Measurements from ENCODE around the gene CLEC3B. TPM values are rescaled to one million over a fixed set of nuclear protein-coding genes. Genes with fewer than 3 reads are reported as not detected.
"Not testable (repeated sequence)": the region's sequence is repeated elsewhere in the genome, so short reads cannot be mapped to it uniquely, and the experiment has no call there.

Gene CLEC3B, protein sequence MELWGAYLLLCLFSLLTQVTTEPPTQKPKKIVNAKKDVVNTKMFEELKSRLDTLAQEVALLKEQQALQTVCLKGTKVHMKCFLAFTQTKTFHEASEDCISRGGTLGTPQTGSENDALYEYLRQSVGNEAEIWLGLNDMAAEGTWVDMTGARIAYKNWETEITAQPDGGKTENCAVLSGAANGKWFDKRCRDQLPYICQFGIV
- 100 to 1,000 TPM; 101 to 194 (median 110) TPM for polyA plus RNA-seq (ENCODE audit: insufficient read depth in 1 of 5, insufficient read length in 5 of 5, low replicate concordance in 1 of 5)
- long read RNA-seq, donor 1, transcript CLEC3B-201 (3 exons, 936 nt) = major isoform, 211 of 226 reads
- long read RNA-seq, donor 1, partial matches to known transcripts = 8 of 226 reads
- long read RNA-seq, donor 1, other reads (novel, unspliced or antisense) = 7 of 226 reads
- long read RNA-seq, donor 2, transcript CLEC3B-201 (3 exons, 936 nt) = major isoform, 103 of 103 reads
- long read RNA-seq, donor 2, partial matches to known transcripts = 0 of 103 reads
- long read RNA-seq, donor 2, other reads (novel, unspliced or antisense) = 0 of 103 reads
- long read RNA-seq, donor 3, transcript CLEC3B-201 (3 exons, 936 nt) = major isoform, 107 of 135 reads
- long read RNA-seq, donor 3, partial matches to known transcripts = 28 of 135 reads
- long read RNA-seq, donor 3, other reads (novel, unspliced or antisense) = 0 of 135 reads
- long read RNA-seq, donor 4, transcript CLEC3B-201 (3 exons, 936 nt) = major isoform, 73 of 78 reads
- long read RNA-seq, donor 4, partial matches to known transcripts = 5 of 78 reads
- long read RNA-seq, donor 4, other reads (novel, unspliced or antisense) = 0 of 78 reads
- long read RNA-seq, donor 5, transcript CLEC3B-201 (3 exons, 936 nt) = major isoform, 143 of 143 reads
- long read RNA-seq, donor 5, partial matches to known transcripts = 0 of 143 reads
- long read RNA-seq, donor 5, other reads (novel, unspliced or antisense) = 0 of 143 reads
- long read RNA-seq, donor 6, transcript CLEC3B-201 (3 exons, 936 nt) = major isoform, 114 of 121 reads
- long read RNA-seq, donor 6, partial matches to known transcripts = 7 of 121 reads
- long read RNA-seq, donor 6, other reads (novel, unspliced or antisense) = 0 of 121 reads
- long read RNA-seq, donor 7, transcript CLEC3B-201 (3 exons, 936 nt) = major isoform, 84 of 84 reads
- long read RNA-seq, donor 7, partial matches to known transcripts = 0 of 84 reads
- long read RNA-seq, donor 7, other reads (novel, unspliced or antisense) = 0 of 84 reads
- long read RNA-seq, donor 8, transcript CLEC3B-201 (3 exons, 936 nt) = major isoform, 80 of 85 reads
- long read RNA-seq, donor 8, partial matches to known transcripts = 0 of 85 reads
- long read RNA-seq, donor 8, other reads (novel, unspliced or antisense) = 5 of 85 reads

DNA sequence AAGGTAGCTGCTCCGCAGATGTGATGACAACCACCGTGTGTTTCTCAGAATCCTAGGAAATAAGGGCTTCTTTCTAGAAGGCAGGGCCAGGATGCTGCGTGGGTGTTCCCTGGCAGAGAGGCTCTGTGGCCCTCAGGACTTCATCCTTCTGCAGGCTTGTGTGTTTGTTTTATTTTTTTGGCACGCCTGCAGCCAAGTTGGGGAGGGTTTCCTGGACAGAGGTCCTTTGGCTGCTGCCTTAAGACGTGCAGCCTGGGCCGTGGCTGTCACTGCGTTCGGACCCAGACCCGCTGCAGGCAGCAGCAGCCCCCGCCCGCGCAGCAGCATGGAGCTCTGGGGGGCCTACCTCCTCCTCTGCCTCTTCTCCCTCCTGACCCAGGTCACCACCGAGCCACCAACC, at the start of gene CLEC3B:
TSS of gene CLEC3B (plus strand) at position 266 of the 400 bp plus-strand sequence. CDS start at position 326, 60 bp downstream.
- peak; percentile 73 to 76 for DNase-seq

DNA sequence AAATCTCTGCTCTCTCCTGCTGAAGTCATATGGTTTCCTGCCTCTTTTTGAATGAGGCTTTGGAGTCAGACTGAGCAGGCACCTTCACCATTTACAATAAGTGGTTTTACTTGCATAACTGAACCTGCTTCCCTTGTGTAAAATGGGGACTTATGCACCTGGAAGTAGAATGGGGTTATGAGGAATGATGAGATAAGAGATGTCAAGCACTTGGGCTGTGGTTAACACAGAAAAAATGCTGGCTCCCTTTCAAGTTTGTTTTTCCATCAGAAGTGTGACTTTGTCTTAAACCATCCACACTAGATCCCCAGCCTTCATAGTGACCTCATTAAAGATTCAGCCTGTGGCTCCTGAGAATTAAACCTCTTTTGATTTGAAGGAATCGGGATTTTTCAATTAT, 44.9 kb upstream of the CLEC3B start:
- DNase-seq = no peak

GRCh38 chr3:44981751-44982150, 44.4 kb upstream of the CLEC3B start:
- DNase-seq = no peak

GRCh38 chr3:44982817-44983216, 43.3 kb upstream of the CLEC3B start:
- DNase-seq = no peak

- DNase-seq = no peak
Measured at GRCh38 chr3:44983484-44983941, 42.6 kb upstream of the CLEC3B start.

- DNase-seq = no peak
Measured at GRCh38 chr3:44984335-44984734, 41.8 kb upstream of the CLEC3B start.

- not testable (repeated sequence) for DNase-seq
Measured at GRCh38 chr3:44986330-44986729, 39.8 kb upstream of the CLEC3B start.

DNA sequence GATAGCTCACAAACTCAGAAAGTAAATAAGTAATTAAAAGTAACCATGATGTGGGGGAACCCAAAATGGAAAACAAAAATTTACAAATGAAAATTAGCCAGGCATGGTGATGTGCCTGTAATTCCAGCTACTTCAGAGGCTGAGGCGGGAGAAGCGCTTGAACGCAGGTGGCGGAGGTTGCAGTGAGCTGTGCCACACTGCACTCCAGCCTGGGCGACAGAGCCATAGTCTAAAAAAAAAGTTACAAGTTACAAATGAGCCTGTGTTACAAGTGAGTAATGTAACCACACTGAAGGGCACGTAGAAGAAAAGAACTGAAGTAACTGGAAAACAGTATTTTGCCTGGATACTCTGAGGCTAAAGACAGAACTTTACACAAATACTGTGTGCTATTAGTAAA, 38.8 kb upstream of the CLEC3B start:
- DNase-seq = no peak

DNA sequence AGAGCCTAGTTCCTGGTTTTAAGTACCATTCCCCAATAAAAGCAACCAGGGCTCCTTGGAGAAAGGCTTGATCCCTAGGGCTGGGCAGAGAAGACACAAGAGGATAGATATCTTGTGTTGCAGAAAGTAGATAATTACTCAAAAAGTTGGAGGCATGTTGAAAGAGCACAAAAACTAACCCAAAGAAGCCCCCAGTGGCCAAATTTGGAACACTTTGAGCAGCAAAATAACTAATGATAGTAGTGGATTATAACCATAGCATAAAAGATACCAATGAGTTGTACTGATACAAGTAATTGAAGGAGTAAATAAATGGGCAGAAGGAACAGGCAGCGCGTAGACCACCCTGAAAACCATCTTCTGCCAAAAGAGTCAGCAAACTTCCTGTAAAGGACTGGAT, 38.0 kb upstream of the CLEC3B start:
- no peak for DNase-seq

- no peak for DNase-seq
Measured at GRCh38 chr3:44989141-44989540, 37.0 kb upstream of the CLEC3B start.

- no peak for DNase-seq
Measured at GRCh38 chr3:44989636-44990373, 36.3 kb upstream of the CLEC3B start.

DNA sequence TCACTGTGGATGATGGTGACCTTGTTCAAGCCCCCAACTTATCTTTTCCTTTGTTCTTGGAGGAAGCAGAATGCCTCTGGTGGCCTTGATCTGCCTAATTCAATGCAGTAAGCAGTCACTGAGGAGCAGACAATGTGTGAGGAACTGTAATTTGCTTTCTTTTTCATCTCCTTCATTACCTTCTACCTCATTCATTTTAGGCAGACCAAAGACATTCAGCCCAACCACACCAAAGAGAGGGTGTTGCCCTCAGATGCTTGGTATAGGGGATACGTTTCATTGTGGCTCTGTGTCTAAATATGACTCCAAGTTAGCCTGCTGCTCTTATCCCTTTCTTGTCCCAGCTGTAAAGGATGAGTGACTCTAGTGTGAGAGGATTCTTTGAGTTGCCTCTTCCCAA, 34.8 kb upstream of the CLEC3B start:
- no peak for DNase-seq

DNA sequence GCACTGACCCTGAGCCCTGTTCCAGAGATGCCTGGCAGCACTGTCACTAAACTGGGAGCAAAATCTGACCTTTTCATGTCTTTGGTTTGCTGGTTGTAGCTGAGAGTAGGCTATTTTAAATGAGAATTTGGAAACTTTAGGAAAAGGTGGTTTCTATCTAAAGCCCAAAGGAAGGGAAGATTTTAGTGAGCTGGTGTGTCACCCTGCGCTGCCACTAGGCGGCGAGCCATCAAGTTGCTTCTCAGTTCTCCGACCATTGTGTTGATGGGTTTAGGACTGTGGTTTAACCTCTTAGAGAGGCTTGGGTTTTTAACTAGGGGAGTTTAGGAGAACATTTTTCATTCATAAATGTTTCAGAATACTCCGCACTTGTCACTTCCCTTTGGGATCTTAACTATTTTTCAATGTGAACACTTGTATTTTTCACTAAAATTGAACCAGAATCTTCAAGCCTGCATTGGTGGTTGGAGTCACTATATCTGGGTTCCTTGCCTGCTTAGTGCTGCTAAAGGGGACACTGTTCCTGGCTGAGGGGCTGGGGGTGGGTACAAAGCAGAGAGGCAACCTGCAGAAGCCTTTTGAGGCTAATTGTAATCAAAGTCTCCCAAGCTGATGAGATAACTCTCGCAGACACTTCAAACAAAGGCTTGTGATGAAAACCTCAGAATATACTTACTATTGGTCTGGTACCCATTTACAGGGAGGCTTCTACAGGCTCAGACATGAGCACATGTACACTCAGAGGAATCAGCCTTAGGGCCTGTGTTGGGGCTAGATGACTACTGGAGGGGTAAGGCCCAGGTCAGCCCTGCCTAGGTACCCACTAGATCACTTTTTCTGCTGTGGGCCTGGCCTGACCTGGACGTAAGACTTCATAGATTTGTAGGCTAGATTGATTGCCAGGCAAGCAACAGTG, 33.3 kb upstream of the CLEC3B start:
- no peak for DNase-seq

DNA sequence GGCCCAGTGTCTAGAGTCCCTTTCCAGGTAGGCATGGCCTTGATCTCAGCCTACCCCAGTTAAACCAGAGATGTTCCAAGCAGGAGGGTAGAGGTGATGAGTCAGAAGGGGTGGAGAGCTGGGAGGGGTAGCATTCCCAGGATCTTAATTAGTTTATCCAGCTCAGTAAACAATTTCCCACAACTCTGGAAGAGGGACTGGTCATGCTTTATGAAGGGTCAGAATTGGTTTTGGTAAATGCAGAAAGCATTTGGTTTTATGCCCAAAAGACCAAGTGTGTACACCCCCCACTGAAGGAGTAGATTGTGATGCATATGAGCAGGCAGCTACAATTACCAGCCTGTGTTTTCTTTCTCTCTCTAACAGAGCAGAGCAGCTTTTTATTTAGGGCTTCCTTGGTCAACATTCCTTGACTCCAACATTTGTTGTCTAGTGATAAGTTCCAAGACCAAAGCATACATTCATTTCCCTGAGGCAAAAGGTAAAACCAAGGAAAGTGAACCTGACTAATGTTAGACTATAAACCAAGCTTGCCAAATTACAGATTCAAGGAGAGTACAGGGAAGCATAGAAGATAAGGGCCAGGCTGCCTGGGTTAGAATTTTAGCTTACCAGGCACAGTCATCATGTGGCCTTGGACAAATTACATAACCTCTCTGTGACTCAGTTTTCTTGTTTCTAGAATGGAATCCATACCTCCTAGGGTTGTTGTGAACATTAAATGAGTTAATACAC, 32.5 kb upstream of the CLEC3B start:
- DNase-seq = no peak

GRCh38 chr3:44995142-44995770, 30.8 kb upstream of the CLEC3B start:
- DNase-seq = peak; percentile 70 to 74

- DNase-seq = no peak
Measured at GRCh38 chr3:44996556-44996969, 29.5 kb upstream of the CLEC3B start.

GRCh38 chr3:44999782-45000181, 26.3 kb upstream of the CLEC3B start:
- DNase-seq = no peak

DNA sequence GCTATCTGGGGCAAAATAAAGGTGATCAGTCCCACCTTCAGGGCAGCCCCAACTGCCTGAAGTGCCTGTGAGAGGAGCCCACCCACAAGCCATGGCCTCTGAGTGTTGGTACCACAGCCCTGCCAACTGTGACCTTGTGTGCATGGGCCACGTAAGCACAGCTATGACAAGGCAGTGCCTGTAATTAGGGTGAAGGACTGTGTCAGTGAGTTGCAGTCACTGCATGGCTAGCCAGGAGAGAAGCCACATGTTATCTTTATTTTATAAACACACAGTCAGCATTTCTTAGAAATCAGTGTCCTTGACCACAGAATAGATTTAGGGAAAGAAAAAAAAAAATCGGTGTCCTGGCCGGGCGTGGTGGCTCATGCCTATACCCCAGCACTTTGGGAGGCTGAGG, 25.3 kb upstream of the CLEC3B start:
- no peak for DNase-seq

Measured in right lung (tissue), 10 donors.